ENCODE measurements around the gene ZBTB5.

The ZBTB5 gene

GRCh38 chr9:37499297-37499696, 34.0 kb upstream of the ZBTB5 start:
- H3K4me3 ChIP-seq (ENCODE audit: low read depth, low read length), result no peak overlapping the region
- no peak for DNase-seq (ENCODE audit: low read depth)
- TF ChIP-seq, protein P1, sequence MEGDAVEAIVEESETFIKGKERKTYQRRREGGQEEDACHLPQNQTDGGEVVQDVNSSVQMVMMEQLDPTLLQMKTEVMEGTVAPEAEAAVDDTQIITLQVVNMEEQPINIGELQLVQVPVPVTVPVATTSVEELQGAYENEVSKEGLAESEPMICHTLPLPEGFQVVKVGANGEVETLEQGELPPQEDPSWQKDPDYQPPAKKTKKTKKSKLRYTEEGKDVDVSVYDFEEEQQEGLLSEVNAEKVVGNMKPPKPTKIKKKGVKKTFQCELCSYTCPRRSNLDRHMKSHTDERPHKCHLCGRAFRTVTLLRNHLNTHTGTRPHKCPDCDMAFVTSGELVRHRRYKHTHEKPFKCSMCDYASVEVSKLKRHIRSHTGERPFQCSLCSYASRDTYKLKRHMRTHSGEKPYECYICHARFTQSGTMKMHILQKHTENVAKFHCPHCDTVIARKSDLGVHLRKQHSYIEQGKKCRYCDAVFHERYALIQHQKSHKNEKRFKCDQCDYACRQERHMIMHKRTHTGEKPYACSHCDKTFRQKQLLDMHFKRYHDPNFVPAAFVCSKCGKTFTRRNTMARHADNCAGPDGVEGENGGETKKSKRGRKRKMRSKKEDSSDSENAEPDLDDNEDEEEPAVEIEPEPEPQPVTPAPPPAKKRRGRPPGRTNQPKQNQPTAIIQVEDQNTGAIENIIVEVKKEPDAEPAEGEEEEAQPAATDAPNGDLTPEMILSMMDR (IDR thresholded peaks at IDR 0.05; ENCODE audit: insufficient read depth, low read depth, low read length, missing control alignments), result no peak

DNA sequence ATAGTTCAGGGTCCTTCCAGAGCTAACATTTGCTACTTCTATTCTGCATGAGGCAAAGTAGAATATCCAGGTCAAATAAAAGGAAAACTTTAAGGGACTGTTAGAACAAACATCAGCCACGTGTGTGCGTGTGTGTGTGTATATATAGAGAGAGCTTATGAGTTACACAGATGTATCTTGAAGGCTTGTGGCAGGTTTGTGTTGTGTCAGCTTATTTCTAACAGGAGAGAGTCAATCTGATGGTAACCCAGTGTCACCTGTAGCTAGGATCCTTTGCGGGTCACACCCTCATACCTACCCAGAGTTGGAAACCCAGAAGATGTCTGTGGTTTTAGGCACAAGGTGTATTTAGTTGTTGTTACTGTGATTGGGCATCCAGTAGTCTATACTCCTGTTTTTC, 33.2 kb upstream of the ZBTB5 start:
- no peak for DNase-seq (ENCODE audit: low read depth)
- H3K4me3 ChIP-seq (ENCODE audit: low read depth, low read length), result no peak overlapping the region

DNA sequence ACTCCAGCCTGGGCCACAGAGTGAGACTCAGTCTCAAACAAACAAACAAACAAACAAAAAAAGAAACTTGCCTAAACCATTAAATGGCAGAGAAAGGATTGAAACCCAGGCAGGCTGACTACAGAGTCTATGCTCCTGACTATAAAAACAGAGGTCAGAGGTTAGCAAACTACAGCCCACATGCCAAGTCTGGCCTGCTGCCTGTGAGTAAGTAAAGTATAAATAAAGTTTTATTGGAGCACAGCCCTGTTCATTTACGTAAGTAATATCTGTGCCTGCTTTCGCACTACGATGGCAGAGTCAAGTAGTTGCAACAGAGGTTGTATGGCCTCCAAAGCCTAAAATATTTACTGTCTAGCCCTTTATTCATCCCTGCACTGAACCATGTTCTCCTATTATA, 32.1 kb upstream of the ZBTB5 start:
- DNase-seq (ENCODE audit: low read depth), result no peak
- TF ChIP-seq, protein P1 (IDR thresholded peaks at IDR 0.05; ENCODE audit: insufficient read depth, low read depth, low read length, missing control alignments), result no peak
- no peak overlapping the region for H3K4me3 ChIP-seq (ENCODE audit: low read depth, low read length)

More for the DNA sequence above, 33.2 kb upstream of the ZBTB5 start:
- TF ChIP-seq, protein P1 (IDR thresholded peaks at IDR 0.05; ENCODE audit: insufficient read depth, low read depth, low read length, missing control alignments), result no peak

DNA sequence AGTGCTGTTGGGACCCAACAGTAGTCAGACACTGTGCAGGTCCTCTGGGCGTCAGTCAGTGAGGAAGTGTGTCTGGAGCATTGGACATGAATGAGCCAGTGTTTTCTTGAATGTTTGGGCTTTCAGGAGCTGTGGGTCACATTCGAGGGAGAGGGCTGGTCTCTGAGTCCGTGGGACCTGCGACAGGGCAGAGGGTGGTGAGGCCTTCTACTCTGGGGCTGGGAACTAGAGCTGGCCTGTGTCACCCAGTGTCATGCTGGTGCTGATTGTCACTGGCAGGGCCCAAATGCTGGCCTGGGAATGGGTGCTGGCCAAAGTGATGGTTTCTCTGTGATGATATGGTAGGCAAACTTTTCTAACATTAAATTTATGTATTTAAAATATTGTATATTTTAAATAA, 30.8 kb upstream of the ZBTB5 start:
- no peak for DNase-seq (ENCODE audit: low read depth)
- TF ChIP-seq, protein P1 (IDR thresholded peaks at IDR 0.05; ENCODE audit: insufficient read depth, low read depth, low read length, missing control alignments), result no peak

DNA sequence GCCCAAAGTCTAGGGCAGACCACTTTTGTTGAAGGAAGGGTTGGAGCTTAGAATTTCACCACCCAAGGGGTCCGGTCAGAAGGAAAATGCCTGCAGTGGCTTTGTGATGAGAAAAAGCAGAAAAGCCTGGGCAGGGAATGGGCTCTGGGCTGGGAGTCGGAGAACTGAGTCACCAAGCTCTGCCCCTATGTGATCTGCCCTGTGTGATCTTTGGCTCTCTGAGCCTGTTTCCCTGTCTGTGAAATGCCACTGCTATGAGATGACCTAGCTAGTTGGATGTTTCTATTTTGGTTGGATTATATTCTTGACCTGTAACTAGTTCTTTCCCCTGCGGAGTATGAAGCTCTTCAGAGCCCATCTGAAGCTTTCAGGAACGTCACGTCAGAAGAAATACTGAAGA, 30.3 kb upstream of the ZBTB5 start:
- no peak overlapping the region for H3K4me3 ChIP-seq (ENCODE audit: low read depth, low read length)
- no peak for DNase-seq (ENCODE audit: low read depth)
- TF ChIP-seq, protein P1 (IDR thresholded peaks at IDR 0.05; ENCODE audit: insufficient read depth, low read depth, low read length, missing control alignments), result no peak

More for the DNA sequence above, 30.8 kb upstream of the ZBTB5 start:
- H3K4me3 ChIP-seq (ENCODE audit: low read depth, low read length), result no peak overlapping the region

DNA sequence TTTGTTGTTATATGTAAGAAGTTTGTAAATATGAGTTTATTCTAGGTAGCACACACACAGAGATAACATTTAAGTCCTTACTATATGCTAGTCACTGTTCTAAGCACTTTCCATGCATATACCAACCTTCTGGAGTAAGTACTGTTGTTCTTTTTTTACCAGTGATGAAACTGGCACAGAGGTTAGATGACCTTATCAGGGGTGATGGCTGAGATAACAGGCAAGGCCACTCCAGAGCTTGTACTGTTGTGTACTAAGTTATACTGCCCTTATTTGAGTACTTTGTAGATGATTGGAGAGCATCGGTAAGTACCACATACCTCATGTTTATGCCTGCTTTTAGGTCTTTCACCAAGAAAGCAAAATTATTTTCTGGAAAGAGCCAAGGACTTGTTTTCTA, 26.7 kb upstream of the ZBTB5 start:
- TF ChIP-seq, protein P1 (IDR thresholded peaks at IDR 0.05; ENCODE audit: insufficient read depth, low read depth, low read length, missing control alignments), result no peak
- H3K4me3 ChIP-seq (ENCODE audit: low read depth, low read length), result no peak overlapping the region
- DNase-seq (ENCODE audit: low read depth), result no peak
